ENCODE data around the gene EYA3.

The EYA3 gene

GRCh38 chr1:28086651-28087050, 1.8 kb downstream of the EYA3 start:
- no peaks in the 10 kb centered on the region for H3K27me3 ChIP-seq (replicated peaks in 2 of 5; ENCODE audit: control insufficient read depth in 4 of 5, insufficient read depth in 5 of 5, low read length in 4 of 5)
- peak overlapping the region in 1 of 2 experiments; percentile 92 for H3K27ac ChIP-seq (ENCODE audit: insufficient read depth in 1 of 2, low read depth in 1 of 2, low read length in 2 of 2, poor library complexity in 1 of 2, severe bottlenecking in 2 of 2)
- no peaks in the 10 kb centered on the region for H3K9me3 ChIP-seq (ENCODE audit: control extremely low read depth in 1 of 5, control insufficient read depth in 4 of 5, insufficient read depth in 2 of 5, low read depth in 1 of 5, low read length in 4 of 5)
- DNase-seq = no peak
- H3K4me1 ChIP-seq (ENCODE audit: control extremely low read depth in 1 of 4, control insufficient read depth in 4 of 4, insufficient read depth in 4 of 4, low read length in 3 of 4) = peaks cover 7 to 28% (median 14%) of the 10 kb centered on the region in 4 experiments
- CTCF ChIA-PET = interaction anchor here (8.1 kb wide), 1 partner anchor 122 kb away, joined by 164 read pairs; no protein-coding TSS in a partner anchor
- peak overlapping the region in 2 of 7 experiments; percentile 11 to 95 for H3K4me3 ChIP-seq (ENCODE audit: control insufficient read depth in 1 of 7, extremely low read depth in 1 of 7, insufficient read depth in 4 of 7, low read depth in 2 of 7, low read length in 6 of 7)
- 100% methylated on average over 1 of the region's 1 CpG for WGBS (ENCODE audit: insufficient coverage)
- H3K36me3 ChIP-seq (ENCODE audit: control insufficient read depth in 4 of 4, insufficient read depth in 4 of 4, low read length in 3 of 4) = no peaks in the 10 kb centered on the region
- POLR2A ChIA-PET = interaction anchor here (0.6 kb wide), 1 partner anchor 27 kb away, joined by 3 read pairs; no protein-coding TSS in a partner anchor

DNA sequence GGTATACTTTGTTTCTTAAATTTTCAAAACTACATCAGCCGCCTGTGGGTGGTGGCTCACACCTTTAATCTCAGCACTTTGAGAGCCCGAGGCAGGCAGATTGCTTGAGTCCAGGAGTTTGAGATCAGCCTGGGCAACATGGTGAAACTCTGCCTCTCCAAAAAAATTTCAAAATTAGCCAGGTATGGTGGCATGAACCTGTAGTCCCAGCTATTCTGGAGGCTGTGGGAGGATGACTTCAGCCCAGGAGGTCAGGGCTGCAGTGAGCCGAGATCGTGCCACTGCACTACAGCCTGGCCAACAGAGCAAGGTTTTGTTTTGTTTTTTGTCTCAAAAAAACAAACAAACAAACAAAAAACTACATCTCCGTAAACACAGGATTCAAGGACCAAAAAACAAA, 3.3 kb downstream of the EYA3 start:
- ChIA-PET CTCF (interaction anchor here (0.9 to 1.6 kb wide), 3 partner anchors 10 to 112 kb away, joined by 3 to 7 read pairs (median 4); no protein-coding TSS in a partner anchor), POLR2A (no interaction called here)
- Histone ChIP-seq H3K4me3 (ENCODE audit: control insufficient read depth in 1 of 7, extremely low read depth in 1 of 7, insufficient read depth in 4 of 7, low read depth in 2 of 7, low read length in 6 of 7) (no peak overlapping the region), H3K36me3 (ENCODE audit: control insufficient read depth in 4 of 4, insufficient read depth in 4 of 4, low read length in 3 of 4) (peaks cover 0 to 4% (median 1%) of the 10 kb centered on the region in 4 experiments), H3K4me1 (ENCODE audit: control extremely low read depth in 1 of 4, control insufficient read depth in 4 of 4, insufficient read depth in 4 of 4, low read length in 3 of 4) (peaks cover 7 to 28% (median 14%) of the 10 kb centered on the region in 4 experiments), H3K9me3 (ENCODE audit: control extremely low read depth in 1 of 5, control insufficient read depth in 4 of 5, insufficient read depth in 2 of 5, low read depth in 1 of 5, low read length in 4 of 5) (no peaks in the 10 kb centered on the region), H3K27ac (ENCODE audit: insufficient read depth in 1 of 2, low read depth in 1 of 2, low read length in 2 of 2, poor library complexity in 1 of 2, severe bottlenecking in 2 of 2) (no peak overlapping the region), H3K27me3 (replicated peaks in 2 of 5; ENCODE audit: control insufficient read depth in 4 of 5, insufficient read depth in 5 of 5, low read length in 4 of 5) (no peaks in the 10 kb centered on the region)
- 92% methylated on average over 5 of the region's 5 CpGs for WGBS (ENCODE audit: insufficient coverage)
- no peak for DNase-seq

- Histone ChIP-seq H3K4me3 (ENCODE audit: control insufficient read depth in 1 of 7, extremely low read depth in 1 of 7, insufficient read depth in 4 of 7, low read depth in 2 of 7, low read length in 6 of 7) (no peak overlapping the region), H3K4me1 (ENCODE audit: control extremely low read depth in 1 of 4, control insufficient read depth in 4 of 4, insufficient read depth in 4 of 4, low read length in 3 of 4) (peaks cover 7 to 28% (median 14%) of the 10 kb centered on the region in 4 experiments), H3K9me3 (ENCODE audit: control extremely low read depth in 1 of 5, control insufficient read depth in 4 of 5, insufficient read depth in 2 of 5, low read depth in 1 of 5, low read length in 4 of 5) (no peaks in the 10 kb centered on the region), H3K36me3 (ENCODE audit: control insufficient read depth in 4 of 4, insufficient read depth in 4 of 4, low read length in 3 of 4) (peaks cover 0 to 15% (median 7%) of the 10 kb centered on the region in 4 experiments), H3K27me3 (replicated peaks in 2 of 5; ENCODE audit: control insufficient read depth in 4 of 5, insufficient read depth in 5 of 5, low read length in 4 of 5) (no peaks in the 10 kb centered on the region), H3K27ac (ENCODE audit: insufficient read depth in 1 of 2, low read depth in 1 of 2, low read length in 2 of 2, poor library complexity in 1 of 2, severe bottlenecking in 2 of 2) (no peak overlapping the region)
- CTCF ChIA-PET = interaction anchor here (1.6 kb wide), 1 partner anchor 9 kb away, joined by 7 read pairs; no protein-coding TSS in a partner anchor
- no peak for DNase-seq
- WGBS (ENCODE audit: insufficient coverage) = 100% methylated on average over 1 of the region's 1 CpG
- POLR2A ChIA-PET = no interaction called here
These were observed 4.5 kb downstream of the EYA3 start for GRCh38 chr1:28083876-28084275.

DNA sequence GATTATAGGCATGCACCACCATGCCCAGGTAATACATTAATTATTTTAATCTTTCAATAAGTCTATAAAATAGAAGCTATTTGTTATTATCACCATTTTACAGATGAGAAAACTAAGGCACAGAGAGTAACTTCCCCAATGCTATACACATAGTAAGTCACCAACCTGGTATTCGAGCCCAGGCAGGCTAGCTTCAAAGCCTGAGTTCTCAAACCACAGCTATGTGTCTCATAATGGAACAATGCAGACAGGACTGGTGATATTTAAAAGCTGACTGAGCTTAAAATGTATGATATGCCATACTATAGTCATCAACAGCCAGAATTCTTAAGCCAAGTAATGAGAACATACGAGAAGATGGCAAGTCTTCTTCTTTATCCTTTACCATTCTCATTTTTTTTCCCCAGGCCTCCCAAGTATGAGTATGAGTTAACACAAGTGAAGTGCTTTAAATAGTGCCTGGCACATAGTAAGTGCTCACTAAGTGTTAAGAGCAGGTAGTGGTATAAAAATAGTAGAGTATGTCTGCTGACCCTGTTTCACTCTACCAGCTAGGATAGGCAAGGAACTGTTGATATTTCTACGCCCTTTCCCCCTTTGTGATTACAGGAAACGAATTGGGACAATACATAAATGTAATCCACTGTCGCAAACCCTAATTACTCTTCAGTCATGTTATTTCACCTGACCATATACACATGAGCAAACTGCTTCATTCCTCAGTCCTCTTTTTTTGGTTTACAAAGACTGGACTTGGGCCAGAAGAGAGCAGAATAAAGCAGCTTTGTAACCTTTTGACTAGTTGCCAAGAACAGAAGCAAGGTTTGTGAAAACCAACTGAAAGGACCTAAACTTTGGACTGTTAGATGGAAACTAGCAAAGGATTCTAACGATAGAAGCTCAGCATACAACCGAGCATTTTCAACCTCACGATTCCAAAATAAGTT, 9.5 kb downstream of the EYA3 start:
- H3K9me3 ChIP-seq (ENCODE audit: control extremely low read depth in 1 of 5, control insufficient read depth in 4 of 5, insufficient read depth in 2 of 5, low read depth in 1 of 5, low read length in 4 of 5) = no peaks in the 10 kb centered on the region
- H3K27ac ChIP-seq (ENCODE audit: insufficient read depth in 1 of 2, low read depth in 1 of 2, low read length in 2 of 2, poor library complexity in 1 of 2, severe bottlenecking in 2 of 2) = no peak overlapping the region
- WGBS (ENCODE audit: insufficient coverage) = 99% methylated on average over 6 of the region's 8 CpGs
- ChIA-PET CTCF (interaction anchor here (0.6 to 1.6 kb wide), 4 partner anchors 9 to 339 kb away, joined by 3 to 6 read pairs (median 3); partner anchors contain the start of gene EYA3), POLR2A (interaction anchor here (0.6 kb wide), 1 partner anchor 58 kb away, joined by 4 read pairs; no protein-coding TSS in a partner anchor)
- H3K27me3 ChIP-seq (replicated peaks in 2 of 5; ENCODE audit: control insufficient read depth in 4 of 5, insufficient read depth in 5 of 5, low read length in 4 of 5) = no peaks in the 10 kb centered on the region
- no peak overlapping the region for H3K4me3 ChIP-seq (ENCODE audit: control insufficient read depth in 1 of 7, extremely low read depth in 1 of 7, insufficient read depth in 4 of 7, low read depth in 2 of 7, low read length in 6 of 7)
- H3K4me1 ChIP-seq (ENCODE audit: control extremely low read depth in 1 of 4, control insufficient read depth in 4 of 4, insufficient read depth in 4 of 4, low read length in 3 of 4) = peaks cover 0 to 3% (median 0%) of the 10 kb centered on the region in 4 experiments
- no peak for DNase-seq
- peaks cover 0 to 28% (median 9%) of the 10 kb centered on the region in 4 experiments for H3K36me3 ChIP-seq (ENCODE audit: control insufficient read depth in 4 of 4, insufficient read depth in 4 of 4, low read length in 3 of 4)

GRCh38 chr1:28078262-28078661, 10.1 kb downstream of the EYA3 start:
- Histone ChIP-seq H3K4me3 (ENCODE audit: control insufficient read depth in 1 of 7, extremely low read depth in 1 of 7, insufficient read depth in 4 of 7, low read depth in 2 of 7, low read length in 6 of 7) (no peak overlapping the region), H3K27me3 (replicated peaks in 2 of 5; ENCODE audit: control insufficient read depth in 4 of 5, insufficient read depth in 5 of 5, low read length in 4 of 5) (no peaks in the 10 kb centered on the region), H3K9me3 (ENCODE audit: control extremely low read depth in 1 of 5, control insufficient read depth in 4 of 5, insufficient read depth in 2 of 5, low read depth in 1 of 5, low read length in 4 of 5) (no peaks in the 10 kb centered on the region), H3K4me1 (ENCODE audit: control extremely low read depth in 1 of 4, control insufficient read depth in 4 of 4, insufficient read depth in 4 of 4, low read length in 3 of 4) (peaks cover 0 to 3% (median 0%) of the 10 kb centered on the region in 4 experiments), H3K36me3 (ENCODE audit: control insufficient read depth in 4 of 4, insufficient read depth in 4 of 4, low read length in 3 of 4) (peaks cover 0 to 28% (median 9%) of the 10 kb centered on the region in 4 experiments), H3K27ac (ENCODE audit: insufficient read depth in 1 of 2, low read depth in 1 of 2, low read length in 2 of 2, poor library complexity in 1 of 2, severe bottlenecking in 2 of 2) (no peak overlapping the region)
- WGBS (ENCODE audit: insufficient coverage) = 100% methylated on average over 1 of the region's 4 CpGs
- no peak for DNase-seq
- CTCF ChIA-PET = interaction anchor here (0.9 to 1.6 kb wide), 3 partner anchors 10 to 148 kb away, joined by 3 to 6 read pairs (median 3); partner anchors contain the start of gene EYA3
- POLR2A ChIA-PET = interaction anchor here (0.5 to 0.6 kb wide), 2 partner anchors 19 to 32 kb away, joined by 3 read pairs; no protein-coding TSS in a partner anchor

GRCh38 chr1:28074892-28075511, 13.4 kb downstream of the EYA3 start:
- WGBS (ENCODE audit: insufficient coverage) = no CpG with 5 or more reads among the region's 1 CpG
- H3K27ac ChIP-seq (ENCODE audit: insufficient read depth in 1 of 2, low read depth in 1 of 2, low read length in 2 of 2, poor library complexity in 1 of 2, severe bottlenecking in 2 of 2) = no peak overlapping the region
- no peaks in the 10 kb centered on the region for H3K27me3 ChIP-seq (replicated peaks in 2 of 5; ENCODE audit: control insufficient read depth in 4 of 5, insufficient read depth in 5 of 5, low read length in 4 of 5)
- peaks cover 0 to 3% (median 0%) of the 10 kb centered on the region in 4 experiments for H3K4me1 ChIP-seq (ENCODE audit: control extremely low read depth in 1 of 4, control insufficient read depth in 4 of 4, insufficient read depth in 4 of 4, low read length in 3 of 4)
- DNase-seq = no peak
- H3K4me3 ChIP-seq (ENCODE audit: control insufficient read depth in 1 of 7, extremely low read depth in 1 of 7, insufficient read depth in 4 of 7, low read depth in 2 of 7, low read length in 6 of 7) = no peak overlapping the region
- H3K36me3 ChIP-seq (ENCODE audit: control insufficient read depth in 4 of 4, insufficient read depth in 4 of 4, low read length in 3 of 4) = peaks cover 0 to 23% (median 7%) of the 10 kb centered on the region in 4 experiments
- ChIA-PET POLR2A (interaction anchor here (0.6 kb wide), 1 partner anchor 186 kb away, joined by 5 read pairs; no protein-coding TSS in a partner anchor), CTCF (interaction anchor here (1.1 to 2.0 kb wide), 3 partner anchors 9 to 38 kb away, joined by 3 to 7 read pairs (median 3); no protein-coding TSS in a partner anchor)
- H3K9me3 ChIP-seq (ENCODE audit: control extremely low read depth in 1 of 5, control insufficient read depth in 4 of 5, insufficient read depth in 2 of 5, low read depth in 1 of 5, low read length in 4 of 5) = no peaks in the 10 kb centered on the region
